Hematopoietic multipotent progenitor cell treated with erythropoietin and hydrocortisone succinate and interleukin-3 and kit ligand, for 8 days (in vitro differentiated cells): ENCODE data around the gene COG1.
A peak's percentile ranks its signal among the peaks of the same experiment; 100 is the strongest.

Source experiments
- DNase-seq: peaks from one replicate; pipeline ENCODE4 v3.0.0-alpha.2; 2015

Gene COG1

DNA sequence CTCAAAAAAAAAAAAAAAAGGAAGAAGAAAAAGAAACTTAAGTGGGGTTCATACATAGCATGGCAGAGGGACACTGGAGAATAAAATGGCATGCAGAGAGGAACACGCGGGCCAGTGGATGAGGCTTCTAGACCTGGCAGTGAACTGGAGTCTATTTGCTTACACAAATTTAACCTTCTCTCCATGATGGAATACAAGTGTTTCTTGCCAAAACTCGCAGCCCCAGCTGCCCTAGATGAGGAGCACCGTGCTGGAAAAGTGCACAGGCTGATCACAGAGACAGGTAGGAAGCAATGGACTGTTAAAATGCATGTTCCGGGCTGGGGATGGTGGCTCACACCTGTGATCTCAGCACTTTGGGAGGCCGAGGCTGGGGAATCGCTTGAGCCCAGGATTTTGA lies 18.7 kb upstream of the COG1 start:
- DNase-seq = no peak

DNA sequence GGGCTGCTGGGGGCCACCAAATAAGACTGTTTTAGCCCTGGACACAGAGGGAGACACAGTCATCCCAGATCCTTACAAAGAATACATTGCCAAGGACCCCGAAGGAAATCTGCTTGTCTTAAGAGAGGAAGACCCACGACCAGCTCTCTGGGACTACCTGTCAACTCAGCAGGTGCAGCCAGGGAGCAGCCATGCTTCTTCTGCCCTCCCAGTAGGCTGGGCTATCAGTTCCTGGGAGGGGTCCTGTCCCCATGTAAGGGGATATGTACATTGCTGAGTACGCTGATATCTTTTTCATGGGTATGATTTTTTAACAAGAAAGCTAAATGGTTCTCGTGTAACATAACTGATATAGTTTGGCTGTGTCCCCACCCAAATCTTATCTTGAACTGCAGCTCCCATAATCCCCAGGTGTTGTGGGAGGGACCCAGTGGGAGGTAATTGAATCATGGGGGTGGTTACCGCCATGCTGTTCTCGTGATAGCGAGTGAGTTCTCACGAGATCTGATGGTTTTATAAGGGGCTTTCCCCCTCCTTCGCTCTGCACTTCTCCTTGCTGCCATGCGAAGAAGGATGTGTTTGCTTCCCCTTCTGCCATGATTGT lies 16.8 kb upstream of the COG1 start:
- DNase-seq = peak; percentile 43

DNA sequence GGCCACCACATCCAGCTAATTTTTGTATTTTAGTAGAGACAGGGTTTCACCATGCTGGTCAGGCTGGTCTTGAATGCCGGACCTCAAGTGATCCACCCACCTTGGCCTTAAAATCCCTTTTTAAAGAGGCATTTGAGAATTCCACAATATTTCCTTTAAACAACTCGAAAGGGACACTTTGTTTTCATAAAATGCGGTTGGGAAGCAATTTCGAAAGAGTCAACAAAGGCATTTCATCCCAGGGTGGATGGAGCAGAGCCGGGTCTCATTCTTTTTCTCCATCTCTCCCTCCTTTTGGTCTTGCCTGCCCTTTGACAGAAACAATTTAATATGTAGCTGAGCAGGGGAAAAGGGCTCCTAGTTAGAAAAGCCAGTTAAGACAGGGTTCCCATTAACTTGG lies 13.5 kb upstream of the COG1 start:
- DNase-seq = no peak

DNA sequence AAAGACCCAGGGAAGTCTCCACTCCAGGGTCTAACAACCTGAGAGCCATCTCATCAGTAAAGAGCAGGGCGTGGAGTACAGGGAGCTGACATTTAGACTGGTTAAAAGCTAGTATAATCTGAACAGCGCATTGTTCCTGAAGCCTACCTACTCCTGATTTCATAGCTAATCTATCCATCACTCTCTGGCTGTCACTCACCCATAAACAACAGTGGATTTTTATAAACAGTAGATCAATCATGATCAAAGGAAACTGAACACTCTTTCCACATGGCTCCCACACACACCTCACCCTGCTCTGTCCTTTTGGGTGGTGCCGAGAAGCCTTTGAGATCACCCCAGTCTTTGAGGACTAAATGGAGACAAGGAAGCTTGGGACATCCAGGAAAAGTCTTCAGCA lies 13.0 kb upstream of the COG1 start:
- DNase-seq = no peak

DNA sequence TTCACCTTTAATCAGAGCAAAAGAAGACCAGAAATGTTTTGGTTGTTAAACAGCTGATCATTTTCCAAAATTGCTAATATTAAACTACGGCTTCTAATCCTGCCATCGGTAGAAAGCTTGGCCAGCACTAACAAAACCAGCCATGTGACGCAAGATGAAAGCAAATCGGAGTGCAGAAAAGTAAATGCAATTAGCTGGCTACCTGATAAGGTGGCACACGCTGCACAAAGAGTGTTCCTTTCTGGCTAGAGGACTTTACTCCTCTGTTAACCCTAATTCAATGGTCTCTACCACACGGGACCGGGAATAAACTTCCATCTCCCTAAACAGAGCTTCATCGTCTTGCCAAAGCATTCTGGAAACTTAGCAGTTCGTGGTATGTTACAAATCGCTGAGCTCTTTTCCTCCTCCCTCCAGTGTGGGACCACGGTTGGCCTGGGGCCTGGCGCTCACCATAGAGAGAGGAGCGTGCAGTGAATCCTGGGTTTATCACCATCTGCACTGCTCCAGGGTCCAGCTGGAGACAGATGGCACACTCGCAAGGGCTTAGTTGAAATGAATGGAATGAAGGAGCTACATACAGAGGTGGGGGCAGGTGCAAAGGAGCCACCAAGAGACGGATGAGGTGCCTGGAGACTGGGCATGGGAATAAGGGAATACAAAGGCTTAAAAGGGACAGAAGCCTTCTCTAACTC lies 10.1 kb upstream of the COG1 start:
- no peak for DNase-seq

DNA sequence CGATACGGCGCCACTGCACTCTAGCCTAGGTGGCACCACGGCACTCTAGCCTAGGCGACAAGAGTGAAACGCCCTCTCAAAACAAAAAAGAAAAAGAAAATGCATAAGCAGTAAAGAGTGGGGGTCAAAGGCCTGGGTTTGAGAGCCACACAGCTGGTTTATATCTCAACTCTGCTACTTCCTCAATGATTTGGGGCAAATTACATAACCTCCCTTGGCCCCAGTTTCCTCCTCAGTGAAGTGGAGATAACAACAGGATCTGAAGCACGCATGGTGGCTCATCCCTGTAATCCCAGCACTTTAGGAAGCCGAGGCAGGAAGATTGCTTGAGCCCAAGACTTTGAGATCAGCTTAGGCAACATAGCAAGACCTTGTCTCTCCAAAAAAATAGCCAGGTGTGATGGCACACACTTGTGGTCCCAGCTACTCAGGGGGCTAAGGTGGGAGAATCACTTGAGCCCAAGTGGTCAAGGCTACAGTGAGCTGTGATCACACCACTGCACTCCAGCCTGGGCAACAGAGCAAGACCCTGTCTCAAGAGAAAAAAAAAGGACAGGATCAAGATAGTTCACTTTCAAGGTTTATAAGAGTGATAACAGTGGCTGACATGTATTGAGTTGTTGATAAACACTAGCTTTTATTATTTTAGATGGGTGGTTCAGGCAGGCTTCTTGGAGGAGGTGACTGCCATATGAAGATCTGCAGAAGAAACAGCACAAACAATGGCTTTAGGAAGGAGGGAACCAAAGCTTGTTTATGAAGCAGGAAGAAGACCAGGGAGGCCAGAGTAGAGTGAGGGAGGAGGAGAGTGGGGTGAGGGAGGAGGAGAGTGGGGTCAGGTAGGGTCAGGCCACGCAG lies 8.5 kb upstream of the COG1 start:
- peak; percentile 24 for DNase-seq

DNA sequence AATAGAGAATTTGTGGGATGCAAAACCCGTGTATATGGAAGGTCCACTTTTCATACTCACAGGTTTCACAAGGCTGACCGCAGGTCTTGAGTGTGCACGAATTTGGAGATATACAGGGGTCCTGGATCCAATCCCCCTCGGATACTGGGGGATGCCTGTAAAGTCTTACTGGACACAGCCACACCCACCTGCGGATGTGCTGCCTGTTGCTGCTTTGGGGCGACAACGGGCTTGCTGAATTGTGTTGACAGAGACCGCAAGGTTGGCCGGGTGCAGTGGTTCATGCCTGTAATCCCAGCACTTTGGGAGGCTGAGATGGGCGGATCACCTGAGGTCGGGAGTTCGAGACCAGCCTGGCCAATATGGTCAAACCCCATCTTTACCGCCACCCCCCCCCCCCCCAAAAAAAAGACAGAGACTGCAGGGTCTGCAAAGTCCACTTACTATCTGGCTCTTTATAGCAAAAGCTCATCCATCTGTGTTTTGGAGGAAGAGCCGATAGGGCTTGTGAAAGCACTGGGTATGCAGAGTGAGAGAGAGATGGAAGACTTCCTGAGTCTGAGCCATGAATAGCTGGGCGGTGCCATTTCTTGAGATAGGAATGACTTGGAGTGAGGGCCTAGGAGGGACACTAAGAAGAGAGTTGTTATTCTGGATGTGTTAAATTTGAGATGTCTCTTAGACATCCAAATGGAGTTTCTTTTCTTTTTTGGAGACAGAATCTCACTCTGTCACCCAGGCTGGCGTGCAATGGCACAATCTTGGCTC lies 6.4 kb upstream of the COG1 start:
- no peak for DNase-seq

DNA sequence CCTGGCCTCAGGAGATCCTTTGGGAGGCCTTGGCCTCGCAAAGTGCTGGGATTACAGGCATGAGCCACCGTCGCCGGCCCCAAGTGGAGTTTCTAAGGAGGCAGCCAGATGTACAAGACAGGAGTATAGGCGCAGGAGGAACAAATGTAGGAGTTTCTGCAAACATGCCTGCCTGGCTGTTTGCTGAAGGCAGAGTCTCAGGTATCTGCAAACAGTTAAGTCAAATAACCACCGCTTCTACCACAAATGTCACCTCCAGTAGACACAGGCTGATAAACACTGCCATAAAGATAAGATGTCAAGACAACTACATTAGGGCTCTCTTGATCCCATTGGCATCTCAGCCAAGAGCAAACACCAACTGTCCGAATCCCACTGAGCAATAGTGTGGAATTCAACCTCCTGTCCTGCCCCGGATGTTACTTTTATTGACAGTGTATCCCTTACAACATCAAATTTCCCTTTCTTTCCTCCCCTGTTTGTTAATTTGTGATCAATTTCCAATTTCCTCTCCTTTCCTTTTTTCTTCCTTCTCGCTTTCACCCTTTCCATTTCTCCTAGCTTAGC lies 5.6 kb upstream of the COG1 start:
- DNase-seq = no peak

DNA sequence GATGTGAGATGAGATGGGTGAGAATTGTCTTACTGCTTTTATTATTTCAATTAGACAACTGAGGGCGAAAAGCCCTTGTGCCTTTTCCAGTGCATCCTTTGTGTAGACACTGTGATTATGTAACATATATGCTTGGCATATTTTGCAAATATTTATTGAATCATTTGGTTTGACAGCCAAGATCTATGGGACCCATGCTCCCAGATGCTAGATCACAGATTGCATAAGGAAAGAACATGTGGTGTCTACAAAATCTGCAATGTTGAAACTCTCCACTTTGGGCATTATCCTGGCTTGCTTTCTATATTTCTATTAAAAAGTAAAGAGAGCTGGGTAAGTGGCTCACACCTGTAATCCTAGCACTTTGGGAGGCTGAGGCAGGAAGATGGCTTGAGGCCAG lies 4.8 kb upstream of the COG1 start:
- no peak for DNase-seq

DNA sequence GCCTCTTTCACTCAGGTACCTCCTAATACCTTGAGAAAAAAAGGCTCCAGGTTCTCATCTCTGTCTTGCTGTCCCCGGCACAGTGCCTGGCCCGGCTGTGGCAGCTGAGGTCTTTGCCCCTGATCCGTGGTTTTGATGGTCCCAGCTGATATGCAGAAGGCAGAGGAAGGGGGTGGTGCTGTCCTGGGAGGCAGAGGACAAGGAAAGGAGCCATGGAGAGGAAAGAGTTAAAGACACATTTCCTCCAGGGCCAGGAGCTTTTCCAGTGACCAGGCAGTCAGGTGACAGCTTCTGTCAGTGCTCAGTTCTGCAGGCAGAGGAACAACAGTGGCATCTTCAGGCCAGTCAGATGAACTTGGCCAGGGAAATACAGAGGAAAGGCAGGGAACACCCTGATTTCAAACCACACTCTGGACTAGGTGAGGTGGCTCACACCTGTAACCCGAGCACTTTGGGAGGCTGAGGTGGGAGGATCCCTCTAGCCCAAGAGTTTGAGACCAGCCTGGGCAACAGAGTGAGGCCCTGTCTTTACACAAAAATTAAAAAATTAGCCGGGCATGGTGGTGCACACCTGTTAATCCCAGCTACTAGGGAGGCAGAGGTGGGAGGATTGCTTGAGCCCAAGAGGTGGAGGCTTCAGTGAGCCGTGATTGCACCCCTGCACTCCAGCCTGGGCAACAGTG lies 3.3 kb upstream of the COG1 start:
- peak; percentile 61 for DNase-seq

DNA sequence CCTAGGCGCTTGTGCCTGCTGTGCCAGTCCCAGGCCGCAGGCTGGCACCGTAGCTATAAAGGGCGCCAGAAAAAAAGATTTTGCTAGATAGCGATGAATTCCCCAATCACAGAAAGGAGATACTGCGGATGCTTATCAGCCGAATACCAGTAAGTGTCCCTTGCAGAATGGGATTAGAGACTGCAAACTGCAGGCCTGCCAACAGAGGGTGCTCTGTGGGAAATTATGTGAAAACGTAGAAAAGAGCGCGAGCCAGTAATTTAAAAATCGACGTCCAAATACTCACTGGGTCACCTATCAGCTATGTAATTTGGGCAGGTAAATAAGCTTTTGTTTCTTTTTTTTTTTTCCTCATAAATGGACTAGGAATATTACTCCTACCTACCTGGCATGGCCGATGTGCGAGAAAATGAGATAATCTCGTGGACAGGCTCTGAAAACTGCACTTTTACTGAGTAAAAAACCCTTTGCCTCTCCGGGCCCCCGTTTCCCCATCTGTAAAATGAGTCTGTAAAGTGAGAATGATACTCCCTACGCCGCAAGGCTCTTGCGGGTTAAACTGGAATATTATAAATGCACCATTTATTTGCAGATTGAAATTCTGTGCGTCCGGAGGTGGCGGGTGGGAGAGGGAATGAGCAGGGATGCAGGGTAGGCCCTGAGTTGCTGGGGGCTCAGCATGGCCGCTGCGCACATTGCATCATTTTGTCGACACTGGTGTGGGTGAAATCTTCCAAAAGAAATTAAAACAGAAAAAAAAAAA lies 1.2 kb upstream of the COG1 start:
- DNase-seq = peak; percentile 92

DNA sequence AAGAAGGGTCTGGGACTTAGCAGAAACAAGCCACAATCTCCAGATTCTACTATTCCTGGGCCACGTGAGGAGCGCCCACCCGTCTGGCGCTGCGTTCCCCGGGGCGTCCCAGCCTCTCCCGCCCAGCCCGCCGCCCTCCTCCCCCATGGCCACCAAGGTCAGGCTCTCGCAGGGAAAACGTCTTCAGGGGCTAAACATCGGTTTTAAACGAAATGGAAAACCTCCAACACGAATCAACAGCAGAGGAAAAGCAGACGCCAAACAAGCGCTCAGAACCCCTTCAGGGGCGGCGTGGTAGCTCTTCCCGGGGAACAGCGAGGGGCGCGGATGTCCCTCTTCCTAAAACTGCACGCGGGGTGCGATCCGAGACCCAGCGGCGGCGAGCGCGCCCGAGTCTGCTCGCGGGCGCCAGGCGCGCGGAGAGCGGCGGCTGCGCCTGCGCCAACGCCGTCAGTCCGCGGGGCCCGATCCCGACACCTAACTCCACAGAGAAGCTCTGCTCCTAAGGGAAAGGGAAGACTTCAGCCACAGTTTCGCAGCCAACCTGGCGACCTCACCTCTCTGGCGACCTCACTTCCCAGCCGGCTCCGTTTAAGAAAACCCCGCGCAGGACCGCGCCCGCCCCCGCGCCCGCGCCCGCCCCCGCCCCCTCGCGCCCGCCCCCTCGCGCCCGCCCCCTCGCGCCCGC lies 505 bp upstream of the COG1 start:
- DNase-seq = peak; percentile 71

DNA sequence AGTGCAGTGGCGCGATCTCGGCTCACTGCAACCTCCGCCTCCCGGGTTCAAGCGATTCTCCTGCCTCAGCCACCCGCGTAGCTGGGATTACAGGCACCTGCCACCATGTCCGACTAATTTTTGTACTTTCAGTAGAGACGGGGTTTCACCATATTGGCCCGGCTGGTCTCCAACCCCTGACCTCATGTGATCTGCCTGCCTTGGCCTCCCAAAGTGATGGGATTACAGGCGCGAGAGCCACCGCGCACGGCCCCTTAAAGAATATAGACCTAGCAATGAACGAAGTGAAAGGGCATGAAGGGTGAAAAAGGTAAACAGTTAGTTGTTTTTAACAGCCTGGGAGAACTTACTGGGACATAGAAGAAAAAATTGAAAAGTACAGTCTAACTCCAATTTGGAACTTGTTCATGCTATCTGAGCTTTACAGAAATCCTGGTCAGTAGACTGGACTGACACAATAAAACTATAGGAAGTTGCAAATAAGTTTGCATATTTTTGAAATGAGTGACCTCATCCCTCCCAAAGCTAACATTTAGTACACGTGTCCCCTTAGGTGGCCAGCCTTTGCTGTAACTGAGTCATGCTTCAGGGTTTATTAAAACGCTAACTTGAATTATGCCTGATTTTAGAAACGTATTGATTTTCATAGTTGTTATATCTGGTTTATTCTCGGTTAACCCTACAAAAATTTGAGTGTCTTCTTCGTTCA lies 1.8 kb downstream of the COG1 start:
- no peak for DNase-seq

DNA sequence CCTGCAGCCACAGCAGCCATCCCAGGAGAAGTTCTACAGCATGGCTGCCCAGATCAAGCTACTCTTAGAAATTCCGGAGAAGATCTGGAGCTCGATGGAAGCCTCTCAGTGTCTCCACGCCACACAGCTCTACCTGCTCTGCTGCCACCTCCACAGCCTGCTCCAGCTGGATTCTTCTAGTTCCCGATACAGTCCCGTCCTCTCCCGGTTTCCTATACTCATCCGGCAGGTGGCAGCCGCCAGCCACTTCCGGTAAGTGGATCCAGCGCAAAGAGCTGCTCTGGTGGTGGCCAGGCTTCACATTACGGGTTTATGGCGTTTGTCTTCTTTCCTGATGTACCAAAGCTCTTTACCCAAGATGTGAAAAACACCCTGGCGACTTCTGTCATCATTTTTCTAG lies 3.6 kb downstream of the COG1 start:
- no peak for DNase-seq

DNA sequence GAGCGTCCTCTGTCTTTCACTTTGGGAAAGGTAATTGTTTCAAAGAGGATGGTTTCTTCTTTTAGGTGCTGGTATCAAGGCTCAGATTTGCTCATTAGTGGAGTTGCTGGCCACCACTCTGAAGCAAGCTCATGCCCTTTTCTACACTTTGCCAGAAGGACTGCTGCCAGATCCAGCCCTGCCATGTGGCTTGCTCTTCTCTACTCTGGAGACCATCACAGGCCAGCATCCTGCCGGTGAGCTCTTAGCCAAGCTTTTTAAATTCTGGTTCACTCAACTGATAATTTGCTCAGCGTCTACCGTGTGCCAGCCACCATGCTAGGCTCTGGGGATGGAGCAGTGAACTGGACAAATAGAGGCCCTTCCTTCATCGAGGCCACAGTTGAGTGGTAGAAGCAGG lies 4.3 kb downstream of the COG1 start:
- no peak for DNase-seq

DNA sequence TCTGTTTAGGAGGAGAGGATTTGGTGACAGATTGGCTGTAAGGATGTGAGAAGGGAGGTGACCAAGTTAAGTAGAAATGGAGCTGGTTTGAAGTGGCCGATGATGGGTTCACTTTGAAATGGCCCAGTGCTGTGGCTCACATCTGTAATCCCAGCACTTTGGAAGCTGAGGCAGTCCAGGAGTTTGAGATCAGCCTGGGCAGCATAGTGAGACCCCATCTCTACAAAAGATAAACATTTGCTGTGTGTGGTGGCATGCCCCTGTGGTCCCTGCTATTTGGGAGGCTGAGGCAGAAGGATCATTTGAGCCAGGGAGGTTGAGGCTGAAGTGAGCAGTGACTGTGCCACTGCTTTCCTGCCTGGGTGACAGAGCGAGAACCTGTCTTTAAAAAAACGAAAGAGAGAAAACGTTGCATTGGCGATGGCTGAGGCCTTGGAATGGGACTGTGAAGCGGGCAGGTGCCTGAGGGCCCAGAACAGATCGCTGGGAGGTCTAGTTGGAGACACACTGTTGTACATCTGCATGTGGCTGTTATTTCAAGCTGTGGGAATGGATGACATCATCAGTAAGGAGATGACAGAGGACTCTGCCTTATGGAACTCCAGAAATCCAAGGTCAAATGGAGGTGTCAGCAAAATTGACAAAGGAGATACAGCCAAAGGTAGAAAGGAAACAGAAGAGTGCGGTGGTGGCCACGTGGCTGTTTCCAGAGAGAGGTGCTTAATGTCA lies 5.5 kb downstream of the COG1 start:
- DNase-seq = no peak

DNA sequence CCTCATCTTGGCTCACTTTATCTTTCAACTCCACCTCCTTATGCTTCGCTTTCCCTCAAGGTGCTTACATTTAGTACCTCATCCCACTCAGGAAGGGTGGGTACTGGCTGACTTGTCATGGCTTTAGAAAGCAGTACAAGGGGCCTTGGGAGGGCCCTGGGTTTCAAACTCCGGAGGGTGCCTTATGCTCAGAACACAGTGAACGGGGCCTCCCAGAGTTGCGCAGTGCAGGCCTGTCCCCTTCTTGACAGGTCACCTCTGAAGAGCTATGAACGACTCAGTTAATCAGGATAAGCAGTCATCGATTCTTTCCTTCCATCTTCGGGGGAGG lies 6.0 kb downstream of the COG1 start:
- DNase-seq = no peak

DNA sequence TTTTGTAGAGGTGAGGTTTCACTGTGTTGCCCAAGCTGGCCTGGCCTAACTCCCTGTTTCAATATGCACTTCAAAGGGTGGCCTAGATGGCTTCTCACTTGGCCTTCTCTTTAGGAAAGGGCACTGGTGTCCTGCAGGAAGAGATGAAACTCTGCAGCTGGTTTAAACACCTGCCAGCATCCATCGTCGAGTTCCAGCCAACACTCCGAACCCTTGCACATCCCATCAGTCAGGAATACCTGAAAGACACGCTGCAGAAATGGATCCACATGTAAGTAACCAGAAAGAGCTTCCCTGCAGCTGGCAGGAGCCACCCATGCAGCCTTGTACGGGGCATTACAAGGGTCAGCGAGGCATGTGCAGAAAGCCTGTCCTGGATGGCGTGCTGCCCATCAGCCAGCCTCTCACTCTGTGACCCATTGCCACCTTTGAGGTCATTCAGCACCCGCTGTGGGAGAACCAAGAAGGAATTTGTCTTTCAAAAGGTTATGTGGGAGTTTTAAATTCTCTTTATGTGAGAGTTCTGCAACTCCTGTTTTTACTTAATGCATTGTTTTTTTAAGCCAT lies 7.0 kb downstream of the COG1 start:
- DNase-seq = no peak

DNA sequence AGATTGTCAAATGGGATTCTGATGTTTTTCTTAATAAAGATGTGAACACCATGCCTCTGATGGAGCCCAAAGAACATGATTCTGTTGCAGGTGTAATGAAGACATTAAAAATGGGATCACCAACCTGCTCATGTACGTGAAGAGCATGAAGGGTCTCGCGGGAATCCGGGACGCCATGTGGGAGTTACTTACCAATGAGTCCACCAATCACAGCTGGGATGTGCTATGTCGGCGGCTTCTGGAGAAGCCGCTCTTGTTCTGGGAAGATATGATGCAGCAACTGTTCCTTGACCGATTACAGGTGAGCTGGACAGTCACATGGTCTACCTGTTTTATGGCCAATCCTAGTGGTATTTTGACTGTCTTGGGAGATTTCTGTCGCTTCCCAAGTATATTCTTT lies 7.6 kb downstream of the COG1 start:
- no peak for DNase-seq
